ENCODE results near the gene AUTS2.

- TF ChIP-seq POLR2AphosphoS5 (IDR thresholded peaks at IDR 0.05; ENCODE audit: low read length) = no peak
- no peak for TF ChIP-seq CTCF (IDR thresholded peaks at IDR 0.05 in 2 of 3, conservative IDR thresholded peaks at IDR 0.05 in 1 of 3; ENCODE audit: control insufficient read depth in 2 of 3, extremely low read depth in 1 of 3, insufficient read depth in 1 of 3, low read depth in 3 of 3, low read length in 3 of 3)
Measured at GRCh38 chr7:69656077-69656476, 57.8 kb downstream of the AUTS2 start.

All from GM12878 (cell line).